GM21515 (cell line): ENCODE results near the gene STK32B.

Experiments
- ATAC-seq: cut with Tn5 transposase; IDR thresholded peaks from one replicate; pipeline ENCODE4 v1.9.1; 2021; ENCODE audit not compliant: unreplicated experiment

Gene STK32B

GRCh38 chr4:5462896-5463295, 411.6 kb downstream of the STK32B start:
- ATAC-seq, result no peak

- no peak for ATAC-seq
These were observed 412.1 kb downstream of the STK32B start for GRCh38 chr4:5463361-5463760.

- ATAC-seq, result no peak
These were observed 412.8 kb downstream of the STK32B start for GRCh38 chr4:5463936-5464650.

- ATAC-seq, result no peak
These were observed 414.2 kb downstream of the STK32B start for GRCh38 chr4:5465529-5465928.

DNA sequence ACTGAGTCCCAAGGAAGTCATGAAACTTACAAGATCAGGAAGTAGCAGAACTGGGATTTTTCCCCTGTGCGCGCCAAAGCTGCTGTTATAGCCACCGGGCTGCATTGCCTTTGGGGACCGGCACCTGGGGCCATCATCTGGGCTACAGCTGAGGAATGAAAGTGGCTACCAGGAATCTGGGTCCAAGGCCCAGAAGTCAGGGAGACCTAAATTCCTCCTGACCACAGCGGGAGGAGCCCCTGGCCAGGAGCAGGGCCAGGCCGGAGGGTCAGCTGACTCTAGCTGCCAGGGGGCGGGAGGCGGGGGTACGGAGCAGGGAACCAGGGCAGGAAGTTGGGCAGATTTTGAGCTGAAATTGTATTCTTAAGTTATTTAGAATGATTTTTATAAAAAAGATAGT, 414.7 kb downstream of the STK32B start:
- ATAC-seq, result no peak

GRCh38 chr4:5467111-5467510, 415.8 kb downstream of the STK32B start:
- ATAC-seq, result no peak

DNA sequence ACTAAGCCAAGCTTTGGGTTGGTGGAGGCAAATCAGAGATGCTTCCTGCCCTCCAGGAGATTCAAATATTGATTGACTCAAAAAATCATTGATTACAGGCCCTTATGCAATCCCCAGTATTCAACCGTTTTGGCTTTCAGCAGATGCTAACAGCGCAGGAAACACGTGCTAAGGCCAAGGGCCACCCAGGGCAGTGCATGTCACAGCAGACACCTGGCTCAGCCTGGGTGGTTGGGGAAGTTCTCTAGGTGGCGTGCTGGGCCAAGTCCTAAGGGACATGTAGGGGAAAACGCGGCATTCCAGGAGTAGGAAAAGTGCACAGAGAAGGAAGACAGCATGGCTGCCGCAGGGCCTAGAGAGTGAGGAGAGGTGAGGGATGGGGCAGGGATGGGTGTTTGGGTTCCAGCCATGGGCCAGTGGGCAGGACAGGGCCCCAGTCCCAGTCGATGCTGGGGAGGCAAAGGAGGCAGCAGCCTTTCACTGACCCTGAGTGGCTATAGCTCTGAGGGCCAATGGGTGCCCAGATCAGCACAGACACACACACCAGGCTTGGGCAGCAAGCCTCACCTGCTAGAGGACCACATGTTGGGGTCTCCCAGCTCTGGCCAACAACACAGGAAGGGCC, 418.0 kb downstream of the STK32B start:
- ATAC-seq, result no peak

DNA sequence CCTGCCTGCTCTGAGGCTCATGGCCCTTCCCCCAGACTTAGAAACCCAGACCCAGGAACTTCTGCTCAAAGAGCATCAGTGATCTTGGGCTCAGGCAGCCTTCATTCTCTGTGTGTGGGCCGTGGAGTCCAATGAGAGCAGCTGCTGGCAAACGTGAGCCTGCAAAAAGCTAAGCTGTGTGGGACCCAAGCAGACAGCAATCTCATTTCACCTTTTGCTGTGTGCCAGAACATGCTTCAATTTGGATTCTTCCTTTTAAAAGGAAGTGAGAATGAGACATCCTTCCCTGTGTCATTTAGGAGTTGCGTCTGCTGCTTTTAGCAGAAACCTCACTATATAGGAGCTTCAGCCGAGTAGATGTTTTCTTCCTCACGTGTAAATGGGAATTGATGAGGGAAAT, 418.6 kb downstream of the STK32B start:
- ATAC-seq, result no peak

- ATAC-seq, result no peak
These were observed 419.3 kb downstream of the STK32B start for GRCh38 chr4:5470318-5471198.

GRCh38 chr4:5471206-5471605, 419.9 kb downstream of the STK32B start:
- no peak for ATAC-seq

- ATAC-seq, result no peak
These were observed 420.4 kb downstream of the STK32B start for GRCh38 chr4:5471691-5472090.

DNA sequence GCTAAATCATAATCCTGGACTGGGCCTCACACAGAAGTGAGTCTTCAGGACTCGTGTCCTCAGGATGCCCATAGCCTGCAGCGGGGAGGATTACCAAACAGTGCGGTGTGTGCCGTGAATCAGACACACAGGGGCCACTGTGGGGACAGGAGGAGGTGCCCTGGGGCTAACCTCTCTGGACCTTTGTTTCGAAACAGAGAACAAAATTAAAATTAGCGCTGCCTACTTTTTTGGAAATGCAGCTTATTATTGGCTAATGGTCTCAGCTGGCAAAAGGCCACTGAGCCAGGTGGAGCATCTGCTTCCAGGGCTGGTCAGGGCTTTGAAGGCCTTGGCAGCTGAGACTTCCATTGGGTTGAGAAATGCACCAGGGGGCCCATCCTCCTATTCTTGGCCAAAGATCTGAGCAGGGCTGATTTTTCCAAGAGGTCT, 420.9 kb downstream of the STK32B start:
- no peak for ATAC-seq

- ATAC-seq, result no peak
These were observed 421.8 kb downstream of the STK32B start for GRCh38 chr4:5473125-5473524.

- no peak for ATAC-seq
These were observed 423.5 kb downstream of the STK32B start for GRCh38 chr4:5474756-5475155.

- ATAC-seq, result no peak
These were observed 426.3 kb downstream of the STK32B start for GRCh38 chr4:5477613-5478012.

- ATAC-seq, result no peak
These were observed 426.9 kb downstream of the STK32B start for GRCh38 chr4:5478169-5478568.

DNA sequence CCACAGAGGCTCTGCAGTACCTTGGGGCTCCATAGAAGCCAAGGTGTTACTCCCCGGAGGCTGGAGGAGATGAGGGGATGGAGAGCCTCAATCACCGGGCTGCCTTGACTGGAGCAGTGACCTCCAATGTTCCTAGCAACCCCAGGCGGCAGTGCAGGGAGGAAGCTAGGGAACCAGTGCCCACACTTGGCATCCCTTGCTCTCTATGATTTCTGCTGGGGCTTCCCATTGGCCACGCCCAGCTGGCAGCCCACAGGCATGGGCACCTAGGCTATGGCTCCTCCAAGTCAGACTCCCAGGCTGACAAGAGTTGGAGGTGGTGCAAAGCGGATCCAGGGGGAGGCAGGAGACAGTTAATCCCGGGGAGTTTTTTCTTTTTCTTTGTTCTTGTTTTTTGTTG, 427.4 kb downstream of the STK32B start:
- no peak for ATAC-seq

DNA sequence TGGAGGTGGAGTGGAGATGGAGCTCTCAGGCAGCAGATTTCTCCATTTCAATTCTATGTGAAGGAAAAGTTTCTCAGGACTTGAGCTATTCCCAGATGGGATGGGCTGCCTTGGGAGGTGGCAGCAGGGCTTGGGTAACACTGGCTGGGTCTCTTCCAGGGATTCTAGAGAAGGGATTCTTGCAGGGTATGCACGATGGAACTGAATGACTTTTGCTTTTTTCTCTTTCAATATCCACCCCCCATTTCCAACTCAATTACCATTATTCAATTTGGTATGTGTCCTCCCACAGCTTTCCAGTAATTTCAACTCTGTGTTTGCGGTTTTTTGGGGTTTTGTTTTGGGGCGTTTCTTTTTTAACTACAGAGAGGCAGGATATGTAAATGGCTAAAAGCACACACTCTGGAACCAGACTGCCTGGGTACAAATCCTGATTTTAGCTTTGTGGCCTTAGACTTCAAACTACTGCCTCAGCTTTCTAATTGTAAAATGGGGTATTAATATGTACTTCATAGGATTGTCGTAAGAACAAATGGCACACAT, 428.3 kb downstream of the STK32B start:
- ATAC-seq, result no peak

DNA sequence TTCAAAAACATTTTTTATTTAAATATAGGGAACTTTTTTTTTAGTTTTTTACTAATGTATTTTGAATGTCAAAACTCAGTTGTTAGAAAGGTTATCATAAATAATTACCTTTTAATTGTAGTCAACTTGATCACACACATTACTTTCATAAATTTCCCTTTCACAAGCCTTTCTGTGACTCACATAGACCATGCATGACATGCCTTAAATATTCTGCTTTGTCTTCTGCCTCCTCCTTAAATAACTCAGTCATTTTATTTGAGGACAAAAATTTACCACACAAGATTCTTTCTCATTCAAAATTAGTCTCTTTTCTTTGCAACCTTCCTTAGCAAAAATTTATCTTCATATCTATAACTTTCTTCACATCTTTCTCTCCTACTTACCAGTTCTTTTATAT, 437.1 kb downstream of the STK32B start:
- ATAC-seq, result no peak

DNA sequence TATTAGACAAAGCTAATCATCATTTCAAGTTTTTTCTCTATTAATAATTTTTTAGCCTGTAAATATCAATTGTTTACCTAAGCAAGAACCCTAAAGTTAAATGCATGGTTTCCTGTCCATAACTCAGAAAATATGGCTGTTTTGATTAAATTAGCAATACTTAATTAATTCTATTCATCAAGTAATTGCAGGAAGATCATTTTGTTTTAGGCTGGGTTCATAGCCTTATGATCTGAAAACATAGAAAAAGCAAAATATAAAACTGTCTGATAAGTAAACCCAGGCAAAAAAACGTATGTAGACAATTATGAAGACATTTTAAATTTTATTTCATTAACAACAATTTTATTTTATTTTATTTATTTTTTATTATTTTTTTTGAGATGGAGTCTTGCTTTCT, 438.0 kb downstream of the STK32B start:
- no peak for ATAC-seq

DNA sequence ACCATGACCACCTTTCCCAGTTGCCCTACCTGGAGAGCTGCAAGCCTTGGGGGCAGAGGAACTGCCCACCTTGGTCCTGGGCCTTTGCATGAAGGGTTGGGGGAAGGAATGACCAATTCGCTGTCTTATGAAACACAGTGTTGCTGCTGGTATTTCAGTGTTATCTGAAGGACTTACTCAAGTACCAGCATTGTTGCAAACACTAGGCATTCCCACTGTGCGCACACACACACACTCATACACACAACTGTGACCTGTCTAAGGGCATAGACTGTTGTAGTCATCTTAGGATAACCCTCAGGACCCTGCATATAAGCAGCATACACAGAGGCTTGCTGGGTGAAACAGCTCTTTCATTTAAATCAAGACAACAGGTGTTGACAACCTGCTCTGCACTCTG, 446.2 kb downstream of the STK32B start:
- ATAC-seq, result no peak

GRCh38 chr4:5500165-5500564, 448.9 kb downstream of the STK32B start:
- no peak for ATAC-seq
